HG02840 (cell line): ENCODE measurements around the gene PDGFB.

Source experiments
- ATAC-seq: cut with Tn5 transposase; IDR thresholded peaks from one replicate; pipeline ENCODE4 v1.9.1; 2021; ENCODE audit warnings: mild to moderate bottlenecking, moderate library complexity, moderate number of reproducible peaks; ENCODE audit not compliant: unreplicated experiment, low FRiP score

The PDGFB gene

GRCh38 chr22:39241794-39242594 lies 2.8 kb downstream of the PDGFB start:
- ATAC-seq = no peak

GRCh38 chr22:39240831-39241793 lies 3.7 kb downstream of the PDGFB start:
- ATAC-seq = no peak

GRCh38 chr22:39239561-39240423 lies 5.0 kb downstream of the PDGFB start:
- no peak for ATAC-seq

GRCh38 chr22:39238966-39239505 lies 5.7 kb downstream of the PDGFB start:
- ATAC-seq = no peak

- no peak for ATAC-seq
These were observed 6.2 kb downstream of the PDGFB start for GRCh38 chr22:39238561-39238960.

- no peak for ATAC-seq
These were observed 6.7 kb downstream of the PDGFB start for GRCh38 chr22:39238101-39238466.

GRCh38 chr22:39237318-39238100 lies 7.3 kb downstream of the PDGFB start:
- ATAC-seq = no peak

GRCh38 chr22:39236321-39237317 lies 8.2 kb downstream of the PDGFB start:
- ATAC-seq = no peak

- ATAC-seq = no peak
These were observed 9.7 kb downstream of the PDGFB start for GRCh38 chr22:39234867-39235687.

GRCh38 chr22:39234472-39234787 lies 10.4 kb downstream of the PDGFB start:
- ATAC-seq = no peak

GRCh38 chr22:39233710-39234471 lies 10.9 kb downstream of the PDGFB start:
- ATAC-seq = no peak

- ATAC-seq = no peak
These were observed 11.7 kb downstream of the PDGFB start for GRCh38 chr22:39232806-39233709.

GRCh38 chr22:39232246-39232645 lies 12.5 kb downstream of the PDGFB start:
- no peak for ATAC-seq

- no peak for ATAC-seq
These were observed 13.4 kb downstream of the PDGFB start for GRCh38 chr22:39231197-39231950.
